ES-I3 (cell line): ENCODE data around the gene B3GALT4.
"Not testable (repeated sequence)": the region's sequence is repeated elsewhere in the genome, so short reads cannot be mapped to it uniquely, and the experiment has no call there.

Source experiments
- H3K36me3 ChIP-seq: 2 replicates; pipeline ENCODE4 v1.6.1; 2013; ENCODE audit warnings: mild to moderate bottlenecking, low read length, control low read depth, moderate library complexity; ENCODE audit not compliant: insufficient read depth
- H3K4me1 ChIP-seq: 2 replicates; pipeline ENCODE4 v1.6.1; 2013; ENCODE audit warnings: mild to moderate bottlenecking, control low read depth, low read length; ENCODE audit not compliant: insufficient read depth
- H3K9ac ChIP-seq: 2 replicates; pipeline ENCODE4 v1.6.1; 2013; ENCODE audit warnings: low read depth, mild to moderate bottlenecking, low read length, moderate library complexity
- H3K9me3 ChIP-seq: 2 replicates; pipeline ENCODE4 v1.6.1; 2013; ENCODE audit warnings: mild to moderate bottlenecking, low read length, moderate library complexity; ENCODE audit not compliant: control insufficient read depth, insufficient read depth

B3GALT4 gene

DNA sequence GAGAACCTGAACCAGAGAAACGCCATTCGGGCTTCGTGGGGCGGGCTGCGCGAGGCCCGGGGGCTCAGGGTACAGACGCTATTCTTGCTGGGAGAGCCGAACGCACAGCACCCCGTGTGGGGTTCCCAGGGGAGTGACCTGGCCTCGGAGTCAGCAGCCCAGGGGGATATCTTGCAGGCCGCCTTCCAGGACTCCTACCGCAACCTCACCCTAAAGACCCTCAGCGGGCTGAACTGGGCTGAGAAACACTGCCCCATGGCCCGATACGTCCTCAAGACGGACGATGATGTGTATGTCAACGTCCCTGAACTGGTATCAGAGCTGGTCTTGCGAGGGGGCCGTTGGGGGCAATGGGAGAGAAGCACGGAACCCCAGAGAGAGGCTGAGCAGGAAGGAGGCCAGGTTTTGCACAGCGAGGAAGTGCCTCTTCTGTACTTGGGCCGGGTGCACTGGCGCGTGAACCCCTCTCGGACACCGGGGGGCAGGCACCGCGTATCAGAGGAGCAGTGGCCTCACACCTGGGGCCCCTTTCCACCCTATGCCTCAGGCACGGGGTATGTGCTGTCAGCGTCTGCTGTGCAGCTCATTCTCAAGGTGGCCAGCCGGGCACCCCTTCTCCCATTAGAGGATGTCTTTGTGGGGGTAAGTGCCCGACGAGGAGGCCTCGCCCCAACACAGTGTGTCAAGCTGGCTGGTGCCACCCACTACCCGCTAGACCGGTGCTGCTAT is 904 bp downstream of the B3GALT4 start:
- Histone ChIP-seq H3K9me3 (no peaks in the 10 kb centered on the region), H3K9ac (peak overlapping the region; percentile 64), H3K36me3 (peaks cover 39% of the 10 kb centered on the region), H3K4me1 (peaks cover 16% of the 10 kb centered on the region)

DNA sequence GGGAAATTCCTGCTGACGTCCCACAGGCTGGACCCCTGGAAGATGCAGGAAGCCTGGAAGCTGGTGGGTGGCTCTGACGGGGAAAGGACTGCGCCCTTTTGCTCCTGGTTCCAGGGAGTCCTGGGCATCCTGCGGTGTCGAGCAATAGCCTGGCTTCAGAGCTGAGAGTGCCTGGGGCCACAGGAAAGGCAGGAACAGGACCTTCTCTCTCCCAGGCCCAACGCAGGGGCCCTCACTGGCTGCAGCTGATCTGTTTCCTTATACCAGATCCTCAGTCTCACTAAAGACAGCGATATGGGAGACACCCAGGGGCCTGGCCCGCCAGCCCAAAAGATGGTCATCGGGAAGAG is 1.4 kb downstream of the B3GALT4 start:
- Histone ChIP-seq H3K4me1 (peaks cover 16% of the 10 kb centered on the region), H3K9me3 (no peaks in the 10 kb centered on the region), H3K36me3 (peaks cover 33% of the 10 kb centered on the region), H3K9ac (peak overlapping the region; percentile 64; the same call in 1 of the 2 replicates)

DNA sequence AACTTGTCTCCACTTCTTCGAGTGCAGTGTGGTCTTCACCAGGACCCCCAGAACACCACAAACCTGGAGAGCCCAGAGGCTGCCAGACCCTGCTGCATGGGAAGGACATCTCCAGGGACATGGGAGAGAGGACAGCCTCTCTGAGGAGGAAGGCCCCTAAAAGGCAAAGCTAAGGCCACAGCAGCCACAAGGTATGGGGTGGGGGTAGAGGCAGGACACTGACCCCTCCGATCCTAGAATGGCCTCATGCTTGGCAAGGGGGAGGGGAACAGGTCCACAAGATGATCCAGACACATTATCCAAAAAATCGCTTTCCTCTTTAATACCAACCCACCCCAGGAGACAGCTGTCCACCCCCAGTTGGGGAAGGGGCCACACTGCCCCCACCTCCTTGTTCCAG is 1.9 kb downstream of the B3GALT4 start:
- H3K4me1 ChIP-seq: peaks cover 16% of the 10 kb centered on the region
- H3K9me3 ChIP-seq: no peaks in the 10 kb centered on the region
- no peak overlapping the region for H3K9ac ChIP-seq
- peaks cover 29% of the 10 kb centered on the region for H3K36me3 ChIP-seq

DNA sequence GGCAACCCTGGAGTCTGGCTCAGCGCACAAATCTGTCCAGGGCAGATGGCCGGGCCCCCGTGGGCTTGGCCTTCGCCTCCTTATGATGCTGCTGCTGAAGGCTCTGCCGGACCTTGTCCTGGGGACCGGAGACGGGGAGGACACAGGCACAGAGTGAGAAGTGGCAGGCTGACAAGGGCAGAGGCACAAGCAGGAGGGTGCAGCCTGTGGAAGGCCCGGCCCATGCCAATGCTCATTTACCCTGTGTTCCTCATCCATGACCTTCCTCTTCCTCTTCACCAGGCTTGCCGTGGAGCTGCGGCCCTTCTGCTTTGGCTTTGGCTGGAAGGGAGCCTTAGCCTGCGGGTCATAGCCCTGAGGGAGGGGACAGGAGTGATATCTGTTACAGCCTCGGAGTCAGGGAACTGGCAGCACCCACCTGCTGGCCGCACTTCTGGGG is 2.4 kb downstream of the B3GALT4 start:
- H3K4me1 ChIP-seq: peaks cover 13% of the 10 kb centered on the region
- H3K36me3 ChIP-seq: peaks cover 24% of the 10 kb centered on the region
- no peaks in the 10 kb centered on the region for H3K9me3 ChIP-seq
- H3K9ac ChIP-seq: no peak overlapping the region

DNA sequence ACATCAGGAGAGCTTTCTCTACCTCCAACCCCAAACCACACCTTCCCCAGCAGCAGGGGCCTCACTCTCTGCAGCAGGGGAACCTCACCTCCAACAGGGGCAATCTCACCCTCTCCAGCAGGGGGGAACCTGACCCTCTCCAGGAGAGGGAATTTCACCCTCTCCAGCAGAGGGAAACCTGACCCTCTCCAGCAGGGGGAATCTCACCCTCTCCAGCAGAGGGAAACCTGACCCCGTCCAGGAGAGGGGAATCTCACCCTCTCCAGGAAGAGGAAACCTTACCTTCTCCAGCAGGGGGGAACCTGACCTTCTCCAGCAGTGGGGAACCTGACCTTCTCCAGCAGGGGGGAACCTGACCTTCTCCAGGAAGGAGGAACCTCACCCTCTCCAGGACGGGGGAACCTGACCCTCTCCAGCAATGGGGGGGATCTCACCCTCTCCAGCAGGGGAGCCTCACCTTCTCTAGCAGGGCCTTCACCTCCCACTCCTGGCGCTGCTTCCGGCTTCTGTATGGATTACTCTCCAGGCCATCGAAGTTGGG is 3.1 kb downstream of the B3GALT4 start:
- Histone ChIP-seq H3K4me1 (peaks cover 5% of the 10 kb centered on the region), H3K36me3 (peaks cover 16% of the 10 kb centered on the region), H3K9me3 (no peaks in the 10 kb centered on the region), H3K9ac (no peak overlapping the region)

DNA sequence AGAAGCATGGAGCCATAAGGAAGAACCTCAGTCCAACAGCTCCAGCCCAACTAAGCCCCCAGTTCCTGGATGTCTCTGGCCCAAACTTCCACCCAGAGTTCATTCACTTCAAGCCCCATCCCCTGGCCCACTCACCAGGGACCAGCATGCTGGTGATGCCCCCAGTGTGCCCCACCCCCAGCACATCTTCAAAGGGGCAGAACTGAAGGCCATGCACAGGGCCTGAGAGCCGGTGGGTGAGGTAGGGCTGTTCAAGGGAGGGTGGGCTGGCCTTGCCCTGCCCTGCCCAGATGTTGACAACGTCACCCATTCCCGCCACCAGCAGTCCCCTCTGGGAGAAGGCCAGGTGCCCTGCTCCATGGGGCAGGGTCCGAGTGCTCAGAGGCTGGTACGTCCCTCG is 3.6 kb downstream of the B3GALT4 start:
- Histone ChIP-seq H3K9ac (no peak overlapping the region), H3K9me3 (no peaks in the 10 kb centered on the region), H3K4me1 (peaks cover 4% of the 10 kb centered on the region; the same call in 1 of the 2 replicates), H3K36me3 (peaks cover 12% of the 10 kb centered on the region; the same call in 1 of the 2 replicates)

DNA sequence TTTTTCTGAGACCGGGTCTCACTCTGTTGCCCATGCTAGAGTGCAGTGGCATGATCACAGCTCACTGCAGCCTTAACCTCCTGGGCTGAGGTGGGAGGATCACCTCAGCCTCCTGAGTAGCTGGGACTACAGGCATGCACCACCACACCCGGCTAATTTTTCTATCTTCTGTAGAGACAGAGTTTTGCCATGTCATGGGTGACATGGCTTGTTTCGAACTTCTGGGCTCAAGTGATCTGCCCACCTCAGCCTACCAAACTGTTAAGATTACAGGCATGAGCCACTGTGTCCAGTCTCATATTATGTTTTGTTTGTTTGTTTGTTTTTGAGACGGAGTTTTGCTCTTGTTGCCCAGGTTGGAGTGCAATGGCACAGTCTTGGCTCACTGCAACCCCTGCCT is 8.3 kb downstream of the B3GALT4 start:
- not testable (repeated sequence) for H3K36me3 ChIP-seq, H3K9ac ChIP-seq, H3K9me3 ChIP-seq, H3K4me1 ChIP-seq

DNA sequence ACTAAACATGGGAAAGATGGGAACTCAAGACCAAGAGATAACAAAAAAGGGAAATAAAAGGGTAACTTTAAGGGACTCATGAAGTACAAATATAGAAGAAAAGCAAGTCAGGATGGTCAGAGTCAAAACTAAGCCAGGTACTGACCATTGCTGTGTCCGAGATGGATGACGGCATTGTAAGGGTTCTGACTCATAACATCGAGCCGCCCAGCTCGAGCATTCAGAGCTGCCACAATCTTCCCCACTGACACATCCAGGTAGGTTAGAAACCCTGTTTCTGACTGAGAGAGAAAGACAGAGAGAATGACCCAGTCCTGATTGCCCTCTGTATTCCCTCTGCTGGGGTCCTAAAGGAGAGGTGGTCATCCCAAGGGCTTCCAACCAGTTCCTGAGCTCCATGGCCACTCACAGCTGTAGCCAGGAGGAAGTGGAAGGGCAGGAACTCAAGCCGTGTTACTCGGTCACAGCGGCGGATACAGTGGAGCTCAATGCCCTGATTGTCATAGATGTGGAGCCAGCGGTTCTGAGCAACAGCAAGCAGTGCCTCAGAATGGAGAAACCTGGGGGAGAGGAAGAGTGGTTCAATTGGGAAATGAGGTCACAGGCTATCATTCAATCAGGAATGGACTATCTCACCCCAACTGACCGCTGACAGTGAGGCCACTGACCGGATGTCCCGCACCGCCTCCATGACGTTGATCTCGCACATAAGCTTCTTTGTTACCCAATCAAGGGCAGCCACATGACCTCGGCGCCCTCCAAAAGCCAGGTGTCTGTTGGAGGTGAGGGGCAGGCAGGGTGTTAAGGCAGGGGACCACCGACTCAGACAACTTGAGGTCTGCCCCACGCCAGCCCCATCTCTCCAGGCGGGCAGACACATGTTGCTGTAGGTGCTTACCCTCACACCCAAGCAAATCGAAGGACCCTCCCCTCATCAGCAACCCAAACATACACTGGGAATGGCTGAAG is 10.3 kb downstream of the B3GALT4 start:
- Histone ChIP-seq H3K4me1 (no peaks in the 10 kb centered on the region), H3K9ac (no peak overlapping the region), H3K36me3 (peaks cover 7% of the 10 kb centered on the region; the same call in 1 of the 2 replicates), H3K9me3 (no peaks in the 10 kb centered on the region)

DNA sequence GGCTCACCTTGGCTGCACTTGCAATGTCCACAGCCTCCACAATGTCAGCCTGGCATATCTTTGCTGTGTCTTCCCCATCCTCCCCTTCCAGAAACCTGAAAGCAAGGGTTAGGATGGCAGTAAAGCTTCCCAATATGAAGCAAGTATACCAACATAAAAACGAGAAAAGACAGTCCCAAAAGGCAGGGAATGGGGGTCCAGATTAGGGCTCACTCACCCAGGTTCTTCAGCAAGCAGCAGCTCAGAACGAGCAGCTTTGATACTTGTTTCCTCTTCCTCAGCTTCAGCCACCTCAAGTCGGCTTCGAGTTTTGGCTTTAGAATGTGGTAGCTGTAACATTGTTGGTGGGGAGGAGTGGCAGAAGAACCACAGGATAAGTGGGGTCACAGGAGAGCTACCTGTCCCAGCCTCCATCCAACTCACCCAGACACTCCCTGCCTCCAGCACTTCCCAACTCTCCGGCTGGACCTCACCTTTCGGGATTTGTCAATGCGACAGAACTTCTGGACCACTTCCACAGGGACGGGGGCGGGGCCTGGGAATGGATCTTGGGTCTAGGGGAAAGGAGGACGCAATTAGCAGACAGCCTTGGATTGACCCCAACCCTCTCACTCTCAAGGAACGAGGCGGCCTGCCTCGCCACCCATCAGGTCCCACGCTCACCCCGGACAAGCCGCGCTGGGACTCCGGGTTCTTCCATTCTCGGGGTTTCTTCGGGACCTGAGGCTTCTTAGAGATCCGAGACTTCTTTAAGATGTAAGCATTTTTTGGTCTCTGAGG is 11.4 kb downstream of the B3GALT4 start:
- peak overlapping the region; percentile 75 for H3K9ac ChIP-seq
- no peaks in the 10 kb centered on the region for H3K4me1 ChIP-seq
- peaks cover 7% of the 10 kb centered on the region; the same call in 1 of the 2 replicates for H3K36me3 ChIP-seq
- H3K9me3 ChIP-seq: no peaks in the 10 kb centered on the region

DNA sequence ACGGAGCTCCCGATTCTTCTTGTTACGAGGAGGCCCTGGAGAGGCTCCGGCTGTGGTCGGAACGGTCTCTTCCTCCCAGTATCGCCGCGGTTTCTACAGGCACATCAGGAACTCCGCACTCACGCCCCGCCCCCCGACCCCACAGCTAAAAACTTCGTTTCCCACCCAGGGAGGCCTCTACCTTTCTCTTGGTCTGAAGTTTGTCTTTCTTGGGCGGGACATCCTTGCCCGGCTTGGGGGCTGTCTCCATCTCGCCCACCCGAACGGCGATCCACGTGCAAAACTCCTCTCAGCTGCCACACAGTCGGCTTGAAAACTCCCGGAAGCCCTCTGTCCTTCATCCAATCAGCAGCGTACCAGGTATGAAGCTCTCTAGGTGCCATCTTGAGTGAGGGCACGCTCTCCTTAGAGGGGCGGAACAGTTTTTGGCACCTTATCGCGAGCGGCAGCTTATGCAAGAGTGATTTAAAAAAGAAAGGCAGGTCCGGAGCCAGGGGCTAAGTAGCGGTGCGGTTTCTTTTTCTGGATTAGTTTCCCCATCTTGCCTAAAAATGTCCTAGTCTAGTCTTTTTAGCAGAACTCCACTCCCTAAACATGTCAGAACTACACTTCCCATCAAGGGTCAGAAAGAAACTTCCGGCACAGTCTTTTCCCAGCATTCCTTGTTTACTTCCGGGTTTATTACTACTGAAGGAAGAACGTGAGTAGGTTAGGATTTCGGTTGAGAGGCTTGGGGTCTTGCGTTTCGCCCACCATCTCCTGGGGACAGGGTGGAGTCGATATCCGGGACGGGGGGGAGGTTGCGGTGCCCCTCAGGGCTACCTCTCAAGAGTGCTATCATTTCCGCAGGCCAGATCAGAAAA is 12.2 kb downstream of the B3GALT4 start, which contains the start of the genes PFDN6 and WDR46:
PFDN6 (plus strand) TSS at position 681 of the 863 bp plus-strand sequence. CDS start 256 bp downstream, outside the sequence.
WDR46 (minus strand) TSS at position 319 of the 863 bp plus-strand sequence; CDS start at position 250, 69 bp downstream.
- H3K9me3 ChIP-seq: no peaks in the 10 kb centered on the region
- H3K36me3 ChIP-seq: peaks cover 7% of the 10 kb centered on the region; the same call in 1 of the 2 replicates

DNA sequence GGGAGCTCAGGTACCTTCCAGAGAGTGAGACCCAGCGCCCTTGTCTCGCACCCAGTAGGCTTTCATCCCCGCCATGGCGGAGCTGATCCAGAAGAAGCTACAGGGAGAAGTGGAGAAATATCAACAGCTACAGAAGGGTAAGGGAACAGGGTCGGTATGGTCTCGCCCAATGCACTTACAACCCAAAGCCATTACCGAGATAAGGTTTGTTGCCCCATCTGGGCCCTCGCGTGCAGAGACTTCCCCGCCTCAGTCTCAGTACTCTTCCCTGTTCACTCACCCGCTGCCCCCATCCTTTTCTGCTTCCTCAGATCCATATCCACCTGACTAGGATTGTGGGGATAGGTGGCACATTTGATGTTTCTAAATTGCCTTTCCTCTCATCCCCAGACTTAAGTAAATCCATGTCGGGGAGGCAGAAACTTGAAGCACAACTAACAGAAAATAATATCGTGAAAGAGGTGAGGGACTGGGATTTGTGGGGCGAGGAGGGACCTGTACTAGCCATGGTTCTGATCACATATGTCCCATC is 12.9 kb downstream of the B3GALT4 start:
- peak overlapping the region; percentile 75 for H3K9ac ChIP-seq
- no peaks in the 10 kb centered on the region for H3K4me1 ChIP-seq
- H3K9me3 ChIP-seq: no peaks in the 10 kb centered on the region
- peaks cover 7% of the 10 kb centered on the region; the same call in 1 of the 2 replicates for H3K36me3 ChIP-seq

More for the DNA sequence above, 12.2 kb downstream of the B3GALT4 start, which contains the start of the genes PFDN6 and WDR46:
- no peaks in the 10 kb centered on the region for H3K4me1 ChIP-seq
- H3K9ac ChIP-seq: peak within 1 kb of the TSS; percentile 75

DNA sequence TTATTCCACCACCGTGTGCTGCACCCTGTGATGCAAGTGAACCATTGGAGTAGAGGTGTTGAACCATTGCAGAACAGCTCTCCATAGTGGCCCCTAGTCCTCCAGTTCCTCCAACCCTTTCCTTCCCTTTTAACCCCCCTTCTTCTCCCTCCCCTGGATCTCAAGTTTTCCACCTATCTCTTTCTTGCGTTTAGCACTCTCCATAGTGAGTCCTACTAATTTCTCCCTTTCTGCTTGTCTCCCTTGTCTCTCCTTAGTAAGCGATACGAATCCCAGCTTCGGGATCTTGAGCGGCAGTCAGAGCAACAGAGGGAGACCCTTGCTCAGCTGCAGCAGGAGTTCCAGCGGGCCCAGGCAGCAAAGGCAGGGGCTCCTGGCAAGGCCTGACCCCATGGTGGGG is 13.5 kb downstream of the B3GALT4 start:
- peaks cover 7% of the 10 kb centered on the region; the same call in 1 of the 2 replicates for H3K36me3 ChIP-seq
- peak overlapping the region; percentile 75; the same call in 1 of the 2 replicates for H3K9ac ChIP-seq
- no peaks in the 10 kb centered on the region for H3K4me1 ChIP-seq
- H3K9me3 ChIP-seq: no peaks in the 10 kb centered on the region
